Stimulated activated CD8-positive, alpha-beta memory T cell treated with anti-CD3 and anti-CD28 coated beads, Interleukin-15, amount 100 ng/mL, for 1 hour (primary cell): ENCODE results near the gene SPSB1.
"Not testable (repeated sequence)": the region's sequence is repeated elsewhere in the genome, so short reads cannot be mapped to it uniquely, and the experiment has no call there.

Experiments
- DNase-seq: peaks from one replicate; pipeline ENCODE4 v3.0.0-alpha.2; 2020; ENCODE audit warnings: low read depth

SPSB1 gene

GRCh38 chr1:9366943-9367780, 74.5 kb downstream of the SPSB1 start:
- no peak for DNase-seq

GRCh38 chr1:9367806-9368205, 75.1 kb downstream of the SPSB1 start:
- DNase-seq, result no peak

- no peak for DNase-seq
These were observed 75.7 kb downstream of the SPSB1 start for GRCh38 chr1:9368356-9368755.

- no peak for DNase-seq
These were observed 77.5 kb downstream of the SPSB1 start for GRCh38 chr1:9369964-9370788.

- no peak for DNase-seq
These were observed 78.8 kb downstream of the SPSB1 start for GRCh38 chr1:9371391-9371935.

- DNase-seq, result no peak
These were observed 79.3 kb downstream of the SPSB1 start for GRCh38 chr1:9371951-9372350.

GRCh38 chr1:9373619-9374018, 80.9 kb downstream of the SPSB1 start:
- DNase-seq, result no peak

- DNase-seq, result no peak
These were observed 82.2 kb downstream of the SPSB1 start for GRCh38 chr1:9374748-9375341.

GRCh38 chr1:9375912-9376311, 83.2 kb downstream of the SPSB1 start:
- DNase-seq, result no peak

GRCh38 chr1:9376430-9376829, 83.7 kb downstream of the SPSB1 start:
- DNase-seq, result no peak

GRCh38 chr1:9376886-9377333, 84.2 kb downstream of the SPSB1 start:
- DNase-seq, result no peak

- DNase-seq, result no peak
These were observed 86.1 kb downstream of the SPSB1 start for GRCh38 chr1:9378801-9379200.

- no peak for DNase-seq
These were observed 88.0 kb downstream of the SPSB1 start for GRCh38 chr1:9380711-9381110.

- DNase-seq, result no peak
These were observed 90.2 kb downstream of the SPSB1 start for GRCh38 chr1:9382643-9383491.

GRCh38 chr1:9384128-9384527, 91.4 kb downstream of the SPSB1 start:
- DNase-seq, result no peak

GRCh38 chr1:9384751-9385245, 92.1 kb downstream of the SPSB1 start:
- DNase-seq, result no peak

GRCh38 chr1:9385392-9385791, 92.7 kb downstream of the SPSB1 start:
- not testable (repeated sequence) for DNase-seq

GRCh38 chr1:9385801-9386573, 93.3 kb downstream of the SPSB1 start:
- DNase-seq, result no peak

GRCh38 chr1:9388335-9389180, 95.9 kb downstream of the SPSB1 start:
- no peak for DNase-seq

- DNase-seq, result no peak
These were observed 97.3 kb downstream of the SPSB1 start for GRCh38 chr1:9389968-9390367.
